Esophagus squamous epithelium (tissue), 4 donors: ENCODE data around the gene PJVK.

Experiments
- CTCF ChIP-seq, 6 experiments: fragments of 450-650 bp in 4 of 6; fragments of 200-600 bp in 2 of 6; sonication (generic) in 2 of 6; IDR thresholded peaks; one replicate each; pipeline ENCODE4 v1.5.1; 2016 to 2019; ENCODE audit warnings: antibody characterized with exemption in 6 of 6, mild to moderate bottlenecking in 4 of 6, moderate library complexity in 4 of 6
- POLR2A ChIP-seq, 4 donors: fragments of 450-650 bp; IDR thresholded peaks; one replicate each; pipeline ENCODE4 v1.6.1; 2017; ENCODE audit warnings: antibody characterized with exemption in 4 of 4, mild to moderate bottlenecking in 4 of 4, moderate library complexity in 3 of 4

GRCh38 chr2:178415979-178416378 lies 35.2 kb upstream of the PJVK start:
- TF ChIP-seq CTCF (IDR thresholded peaks at IDR 0.05): no peak
- no peak for TF ChIP-seq POLR2A (IDR thresholded peaks at IDR 0.05)
